Measurements from ENCODE around the gene CHST8. TPM values are rescaled to one million over a fixed set of nuclear protein-coding genes. Genes with fewer than 3 reads are reported as not detected.

CHST8 gene
- total and polyA plus RNA-seq, 11 donors: 0.10 to 0.88 (median 0.22) TPM; not detected in 3

GRCh38 chr19:33796164-33796875, 174.6 kb downstream of the CHST8 start, which contains the start of gene KCTD15:
KCTD15 (plus strand) TSS chr19:33796870; CDS start chr19:33800455, 3,585 bp downstream.
- ATAC-seq: peak in 2 of 4 donors; percentile 3 to 11
- no peak for TF ChIP-seq CTCF (IDR thresholded peaks at IDR 0.05)
- TF ChIP-seq POLR2A (IDR thresholded peaks at IDR 0.05): no peak
- peaks cover 0 to 15% (median 0%) of the 10 kb centered on the region in 9 donors for H3K27me3 ChIP-seq
- peaks cover 0 to 20% (median 8%) of the 10 kb centered on the region in 9 donors for H3K36me3 ChIP-seq
- peak in 3 of 5 donors; percentile 43 to 72 (median 58) for DNase-seq
- H3K4me3 ChIP-seq: peak within 1 kb of the TSS; percentile 65 to 97 (median 86)
- H3K27ac ChIP-seq: peak within 1 kb of the TSS; percentile 88 to 100 (median 98)
- H3K9me3 ChIP-seq: no peaks in the 10 kb centered on the region
- intact Hi-C loops (cut with DNase I): loop anchor here in 7 of 10 donors (2.0 to 10.0 kb wide), 6 partner anchors 24 to 201 kb away; no protein-coding TSS in a partner anchor
- 0 to 1% (median 0%) methylated on average over 5 to 85 of the region's 92 CpGs for WGBS, 4 donors
- peaks cover 0 to 36% (median 15%) of the 10 kb centered on the region in 12 donors for H3K4me1 ChIP-seq

GRCh38 chr19:33797802-33798671, 176.3 kb downstream of the CHST8 start:
- Histone ChIP-seq H3K4me1 (peaks cover 0 to 45% (median 15%) of the 10 kb centered on the region in 12 donors), H3K36me3 (peaks cover 0 to 37% (median 22%) of the 10 kb centered on the region in 9 donors), H3K27me3 (peaks cover 0 to 10% (median 0%) of the 10 kb centered on the region in 9 donors), H3K9me3 (no peaks in the 10 kb centered on the region), H3K4me3 (peak overlapping the region; percentile 65 to 97 (median 86)), H3K27ac (peak overlapping the region; percentile 88 to 100 (median 98))
- intact Hi-C loops (cut with DNase I): loop anchor here in 8 of 10 donors (1.0 to 10.0 kb wide), 9 partner anchors 21 to 199 kb away; no protein-coding TSS in a partner anchor
- WGBS, 4 donors: 1 to 10% (median 5%) methylated on average over 32 to 61 of the region's 61 CpGs
- ATAC-seq: peak in 3 of 4 donors; percentile 54 to 55 (median 54)
- TF ChIP-seq POLR2A (IDR thresholded peaks at IDR 0.05): no peak
- TF ChIP-seq CTCF (IDR thresholded peaks at IDR 0.05): no peak
- DNase-seq: peak; percentile 68 to 83 (median 80)

GRCh38 chr19:33798681-33799111, 176.9 kb downstream of the CHST8 start:
- DNase-seq (no peak), ATAC-seq (no peak)
- no peak for TF ChIP-seq CTCF (IDR thresholded peaks at IDR 0.05)
- no peak for TF ChIP-seq POLR2A (IDR thresholded peaks at IDR 0.05)
- Histone ChIP-seq H3K4me1 (peaks cover 0 to 45% (median 15%) of the 10 kb centered on the region in 12 donors), H3K36me3 (peaks cover 0 to 37% (median 22%) of the 10 kb centered on the region in 9 donors), H3K4me3 (peak overlapping the region; percentile 65 to 97 (median 86)), H3K27me3 (peaks cover 0 to 10% (median 0%) of the 10 kb centered on the region in 9 donors), H3K9me3 (no peaks in the 10 kb centered on the region), H3K27ac (peak overlapping the region in 11 of 12 donors; percentile 88 to 100 (median 98))
- intact Hi-C loops (cut with DNase I): loop anchor here in 7 of 10 donors (2.0 to 10.0 kb wide), 7 partner anchors 20 to 199 kb away; no protein-coding TSS in a partner anchor
- WGBS, 4 donors: 32 to 46% (median 41%) methylated on average over 12 of the region's 12 CpGs
